Hematopoietic multipotent progenitor cell treated with erythropoietin and hydrocortisone succinate and interleukin-3 and kit ligand, for 6 days (in vitro differentiated cells): ENCODE measurements around the gene TSPAN4.

Experiments used
- DNase-seq: peaks from one replicate; pipeline ENCODE4 v3.0.0-alpha.2; 2015

The TSPAN4 gene

GRCh38 chr11:824292-824880 lies 18.3 kb upstream of the TSPAN4 start:
- no peak for DNase-seq

GRCh38 chr11:824942-825341 lies 17.7 kb upstream of the TSPAN4 start:
- DNase-seq, result no peak

- DNase-seq, result no peak
Observed at GRCh38 chr11:825366-826226, 17.1 kb upstream of the TSPAN4 start.

GRCh38 chr11:826227-826621 lies 16.4 kb upstream of the TSPAN4 start:
- no peak for DNase-seq

- no peak for DNase-seq
Observed at GRCh38 chr11:826836-827145, 15.9 kb upstream of the TSPAN4 start.

- DNase-seq, result peak; percentile 49
Observed at GRCh38 chr11:827146-827896, 15.3 kb upstream of the TSPAN4 start.

- no peak for DNase-seq
Observed at GRCh38 chr11:827897-828192, 14.8 kb upstream of the TSPAN4 start, which contains the start of gene CRACR2B. Gene CRACR2B, plus strand, starts transcription at chr11:827919. Its CDS starts 689 bp downstream, at chr11:828608.

GRCh38 chr11:828506-829175 lies 14.0 kb upstream of the TSPAN4 start:
- no peak for DNase-seq

- DNase-seq, result no peak
Observed at GRCh38 chr11:829176-829846, 13.3 kb upstream of the TSPAN4 start.

GRCh38 chr11:829847-830294 lies 12.8 kb upstream of the TSPAN4 start:
- DNase-seq, result no peak

- peak; percentile 89 for DNase-seq
Observed at GRCh38 chr11:830295-831117, 12.1 kb upstream of the TSPAN4 start.

GRCh38 chr11:831118-831864 lies 11.4 kb upstream of the TSPAN4 start:
- DNase-seq, result no peak

- no peak for DNase-seq
Observed at GRCh38 chr11:831961-832528, 10.6 kb upstream of the TSPAN4 start.

- peak; percentile 74 for DNase-seq
Observed at GRCh38 chr11:832529-833113, 10.0 kb upstream of the TSPAN4 start, which contains the start of gene CD151. Gene CD151, plus strand, starts transcription at chr11:832952. Its CDS starts 3,118 bp downstream, at chr11:836070.

GRCh38 chr11:833114-833791 lies 9.4 kb upstream of the TSPAN4 start:
- DNase-seq, result peak; percentile 70

GRCh38 chr11:833849-834311 lies 8.8 kb upstream of the TSPAN4 start:
- DNase-seq, result no peak

- DNase-seq, result peak; percentile 47
Observed at GRCh38 chr11:834371-835316, 8.0 kb upstream of the TSPAN4 start.

- no peak for DNase-seq
Observed at GRCh38 chr11:836274-836673, 6.4 kb upstream of the TSPAN4 start.
